ELR (cell line): Measurements from ENCODE around the gene ARRDC4.
"Not testable (repeated sequence)": the region's sequence is repeated elsewhere in the genome, so short reads cannot be mapped to it uniquely, and the experiment has no call there.

Experiments
- DNase-seq: peaks from one replicate; pipeline ENCODE4 v3.0.0-alpha.2; 2015; ENCODE audit warnings: low read depth

ARRDC4 gene

GRCh38 chr15:97966924-97967620 lies 6.6 kb downstream of the ARRDC4 start:
- no peak for DNase-seq

- no peak for DNase-seq
Observed at GRCh38 chr15:97967881-97968280, 7.4 kb downstream of the ARRDC4 start.

DNA sequence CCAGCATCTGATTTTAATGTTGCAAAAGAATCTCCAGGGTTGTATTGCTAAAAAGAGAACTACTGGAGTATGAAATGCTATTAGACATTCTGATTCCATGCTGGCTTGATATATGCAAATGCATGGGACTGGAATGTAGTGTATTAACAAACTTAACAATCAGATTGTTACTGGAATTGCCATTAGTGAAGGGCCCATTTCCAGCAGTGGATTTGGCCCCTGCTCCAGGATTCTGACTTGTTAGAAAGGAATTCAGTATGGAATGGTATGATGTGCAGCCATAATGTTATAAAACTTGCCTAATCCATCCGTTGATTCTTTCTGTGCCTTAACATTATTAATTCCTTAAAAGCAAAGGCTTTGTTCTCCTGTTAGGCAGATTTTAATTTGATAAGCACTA lies 7.9 kb downstream of the ARRDC4 start:
- DNase-seq: peak; percentile 70

- DNase-seq: no peak
Observed at GRCh38 chr15:97972366-97972765, 11.9 kb downstream of the ARRDC4 start.

- no peak for DNase-seq
Observed at GRCh38 chr15:97976129-97976528, 15.6 kb downstream of the ARRDC4 start.

DNA sequence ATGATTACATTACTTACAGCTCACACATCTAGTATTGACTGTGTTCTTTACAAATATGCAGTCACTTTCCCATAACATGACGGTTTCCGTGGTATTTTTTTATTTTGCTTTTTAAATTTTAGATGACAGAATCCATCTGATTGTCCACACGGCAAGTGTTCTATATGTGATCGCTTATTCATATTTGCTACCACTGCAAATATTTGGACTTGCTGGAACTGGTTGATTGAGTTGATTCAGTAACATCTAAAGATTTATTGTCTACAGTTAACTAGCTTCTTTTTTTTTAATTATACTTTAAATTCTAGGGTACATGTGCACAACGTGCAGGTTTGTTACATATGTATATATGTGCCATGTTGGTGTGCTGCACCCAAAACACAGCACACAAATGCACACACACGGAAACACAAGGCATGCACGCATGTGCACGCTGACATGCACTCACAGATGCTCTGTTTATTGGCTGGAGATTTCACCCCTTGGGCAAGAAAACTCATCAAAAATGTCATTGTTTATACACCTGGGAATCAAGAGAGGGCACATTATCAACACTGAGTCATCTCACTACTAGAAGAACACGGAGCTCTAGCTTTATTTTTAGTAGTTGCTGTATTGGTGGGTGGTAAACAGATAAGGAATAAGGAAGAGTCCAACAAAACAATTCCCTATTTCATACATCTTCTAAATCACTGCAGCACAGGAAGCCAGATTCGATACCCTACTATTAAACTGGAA lies 16.4 kb downstream of the ARRDC4 start:
- no peak for DNase-seq

DNA sequence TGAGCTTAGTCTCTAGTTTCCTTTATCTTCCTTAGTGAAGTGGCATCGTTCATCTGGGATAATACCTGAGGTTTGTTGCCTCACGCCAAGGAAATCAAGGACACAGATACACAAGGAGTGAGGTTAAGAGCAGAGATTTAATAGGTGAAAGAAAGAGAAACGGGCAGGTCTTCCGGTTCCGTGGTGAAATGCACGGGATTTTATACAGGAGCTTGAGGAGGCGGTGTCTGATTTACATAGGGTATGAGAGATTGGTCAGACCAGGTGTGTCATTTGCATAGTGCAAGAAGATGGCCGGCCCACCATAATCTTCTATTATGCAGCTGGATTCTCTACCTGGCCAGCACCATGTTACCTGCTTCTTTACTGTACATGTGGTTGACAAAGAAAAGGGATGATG lies 17.2 kb downstream of the ARRDC4 start:
- DNase-seq: no peak

DNA sequence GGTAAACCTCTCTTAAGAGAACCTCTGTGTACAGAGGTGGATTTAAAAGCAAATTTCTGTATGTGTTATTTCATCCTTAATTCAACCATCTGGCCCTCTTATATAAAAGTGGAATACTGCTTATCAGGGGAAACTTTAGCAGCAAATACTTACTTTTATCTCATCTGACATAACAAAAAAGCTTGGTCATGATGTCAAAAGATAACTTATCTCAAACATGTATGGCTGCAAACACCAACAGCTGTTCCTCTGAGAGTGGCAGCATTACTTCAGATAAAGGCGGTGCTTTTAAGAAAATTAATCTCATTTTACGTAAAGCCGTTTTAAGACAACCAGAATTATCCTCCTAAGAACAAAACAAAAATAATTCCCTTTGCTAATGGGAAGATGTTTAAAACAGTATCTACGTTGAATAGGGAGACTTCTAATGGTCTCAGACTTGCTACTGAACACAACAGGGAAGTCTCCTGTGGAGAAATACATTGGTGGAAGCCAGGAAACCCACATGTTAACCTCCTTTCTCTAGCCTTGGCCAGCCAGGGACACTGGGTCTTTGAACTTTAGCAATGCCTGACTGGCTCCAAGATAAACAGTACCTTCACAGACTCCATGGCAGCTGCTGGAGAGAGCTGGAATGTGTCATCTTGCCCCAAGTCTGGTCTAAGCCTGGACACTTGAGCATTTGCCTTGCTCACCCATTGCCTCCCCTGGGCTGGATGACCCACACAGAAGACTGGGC lies 18.1 kb downstream of the ARRDC4 start:
- DNase-seq: no peak

GRCh38 chr15:97979140-97979520 lies 18.6 kb downstream of the ARRDC4 start:
- DNase-seq: no peak

- no peak for DNase-seq
Observed at GRCh38 chr15:97981058-97981457, 20.6 kb downstream of the ARRDC4 start.

GRCh38 chr15:97981758-97982157 lies 21.3 kb downstream of the ARRDC4 start:
- no peak for DNase-seq

GRCh38 chr15:97984157-97984556 lies 23.7 kb downstream of the ARRDC4 start:
- DNase-seq: no peak

DNA sequence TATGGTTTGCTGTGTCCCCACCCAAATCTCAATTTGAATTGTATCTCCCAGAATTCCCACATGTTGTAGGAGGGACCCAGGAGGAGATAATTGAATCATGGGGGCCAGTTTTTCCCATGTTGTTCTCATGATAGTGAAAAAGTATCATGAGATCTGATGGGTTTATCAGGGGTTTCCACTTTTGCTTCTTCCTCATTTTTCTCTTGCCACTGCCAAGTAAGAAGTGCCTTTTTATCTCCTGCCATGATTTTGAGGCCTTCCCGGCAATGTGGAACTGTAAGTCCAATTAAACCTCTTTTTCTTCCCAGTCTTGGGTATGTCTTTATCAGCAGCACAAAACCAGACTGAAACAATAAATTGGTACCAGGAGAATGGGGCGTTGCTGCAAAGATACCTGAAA lies 25.5 kb downstream of the ARRDC4 start:
- DNase-seq: not testable (repeated sequence)

GRCh38 chr15:97986781-97987180 lies 26.3 kb downstream of the ARRDC4 start:
- DNase-seq: no peak

- no peak for DNase-seq
Observed at GRCh38 chr15:97989299-97989698, 28.8 kb downstream of the ARRDC4 start.

GRCh38 chr15:97991972-97992541 lies 31.6 kb downstream of the ARRDC4 start:
- no peak for DNase-seq

- no peak for DNase-seq
Observed at GRCh38 chr15:97992823-97993222, 32.3 kb downstream of the ARRDC4 start.

- DNase-seq: peak; percentile 21
Observed at GRCh38 chr15:97993310-97993738, 32.8 kb downstream of the ARRDC4 start.

GRCh38 chr15:97994236-97994635 lies 33.7 kb downstream of the ARRDC4 start:
- no peak for DNase-seq

GRCh38 chr15:97995192-97995591 lies 34.7 kb downstream of the ARRDC4 start:
- no peak for DNase-seq

GRCh38 chr15:97995881-97996603 lies 35.5 kb downstream of the ARRDC4 start:
- DNase-seq: peak; percentile 42
